GM19467 (cell line): ENCODE results near the gene MRPL49.
"Not testable (repeated sequence)": the region's sequence is repeated elsewhere in the genome, so short reads cannot be mapped to it uniquely, and the experiment has no call there.

Experiments
- ATAC-seq: cut with Tn5 transposase; IDR thresholded peaks from one replicate; pipeline ENCODE4 v1.9.1; 2021; ENCODE audit warnings: mild to moderate bottlenecking, moderate library complexity; ENCODE audit not compliant: unreplicated experiment

The MRPL49 gene

DNA sequence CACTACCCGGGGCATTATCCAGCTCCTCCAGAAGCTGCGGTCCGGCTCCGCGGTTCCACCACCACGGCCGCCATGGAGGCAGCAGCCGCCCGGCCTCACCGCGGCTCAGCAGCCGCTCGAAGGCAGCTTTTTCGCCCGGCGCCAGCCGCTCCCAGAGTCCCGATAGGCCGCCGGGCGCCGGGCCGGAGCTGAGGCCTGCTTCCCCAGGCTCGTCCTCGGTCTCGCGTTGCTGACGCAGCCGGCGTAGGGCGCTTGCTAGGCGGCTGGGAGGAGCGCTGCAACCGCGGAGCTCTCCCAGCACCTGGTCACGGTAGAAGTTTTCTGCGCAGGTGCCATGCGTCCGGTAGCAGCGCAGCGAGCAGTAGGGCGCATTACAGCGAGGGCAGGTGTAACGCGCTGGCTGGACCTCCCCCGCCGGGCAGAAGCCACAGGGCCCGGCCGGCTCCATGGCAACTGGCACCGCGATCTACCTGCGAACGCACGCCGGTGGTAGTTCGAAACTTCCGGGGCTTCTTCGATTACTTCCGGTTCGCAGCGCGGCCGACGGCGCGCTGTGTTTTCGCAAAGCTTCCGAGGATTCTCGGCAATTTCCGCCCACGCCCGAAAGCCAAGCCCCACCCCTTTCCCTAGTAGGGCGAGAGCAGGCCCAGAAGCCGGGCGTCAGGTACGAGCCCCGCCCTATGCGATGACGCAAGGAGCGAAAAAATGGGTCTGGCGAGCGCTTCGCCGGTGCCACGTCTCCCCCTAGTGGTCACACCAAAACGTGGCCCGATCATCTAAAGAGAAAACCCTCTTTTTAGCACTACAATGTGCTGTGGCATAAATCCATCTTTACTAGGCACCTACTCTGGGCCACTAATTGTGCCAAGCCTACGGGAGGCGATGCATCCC, 4.7 kb upstream of the MRPL49 start, which contains the start of gene ZNHIT2:
TSS of gene ZNHIT2 (minus strand) at position 496 of the 891 bp plus-strand sequence. CDS start at position 448, 48 bp downstream.
- peak; percentile 49 for ATAC-seq

DNA sequence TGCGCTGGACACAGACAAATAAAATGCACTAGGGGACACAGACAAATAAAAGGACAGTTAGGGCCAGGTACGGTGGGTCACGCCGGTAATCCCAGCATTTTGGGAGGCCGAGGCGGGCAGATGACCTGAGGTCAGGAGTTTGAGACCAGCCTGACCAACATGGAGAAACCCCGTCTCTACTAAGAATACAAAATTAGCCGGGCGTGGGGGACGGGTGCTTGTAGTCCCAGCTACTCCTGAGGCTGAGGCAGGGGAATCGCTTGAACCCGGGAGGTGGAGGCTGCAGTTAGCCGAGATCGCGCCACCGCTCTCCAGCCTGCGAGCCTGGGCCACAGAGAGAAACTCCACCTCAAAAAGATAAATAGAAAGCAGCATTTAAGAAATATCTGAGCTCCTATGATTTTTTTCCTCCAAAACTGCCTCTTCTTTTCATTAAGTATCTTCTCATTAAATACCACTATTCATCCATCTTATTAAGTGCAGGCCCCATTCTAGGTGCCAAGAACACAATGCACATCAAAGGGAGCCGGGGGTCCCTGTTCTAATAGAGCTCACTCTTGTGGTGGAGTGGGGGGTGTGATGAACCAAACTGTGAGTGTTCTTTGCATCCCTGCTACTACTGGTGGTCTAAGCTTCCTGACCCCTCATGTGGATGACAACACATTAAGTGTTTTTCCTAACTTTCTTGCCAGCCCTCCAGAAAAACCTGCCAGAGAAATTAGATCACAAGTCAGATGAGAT, 3.9 kb upstream of the MRPL49 start:
- no peak for ATAC-seq

DNA sequence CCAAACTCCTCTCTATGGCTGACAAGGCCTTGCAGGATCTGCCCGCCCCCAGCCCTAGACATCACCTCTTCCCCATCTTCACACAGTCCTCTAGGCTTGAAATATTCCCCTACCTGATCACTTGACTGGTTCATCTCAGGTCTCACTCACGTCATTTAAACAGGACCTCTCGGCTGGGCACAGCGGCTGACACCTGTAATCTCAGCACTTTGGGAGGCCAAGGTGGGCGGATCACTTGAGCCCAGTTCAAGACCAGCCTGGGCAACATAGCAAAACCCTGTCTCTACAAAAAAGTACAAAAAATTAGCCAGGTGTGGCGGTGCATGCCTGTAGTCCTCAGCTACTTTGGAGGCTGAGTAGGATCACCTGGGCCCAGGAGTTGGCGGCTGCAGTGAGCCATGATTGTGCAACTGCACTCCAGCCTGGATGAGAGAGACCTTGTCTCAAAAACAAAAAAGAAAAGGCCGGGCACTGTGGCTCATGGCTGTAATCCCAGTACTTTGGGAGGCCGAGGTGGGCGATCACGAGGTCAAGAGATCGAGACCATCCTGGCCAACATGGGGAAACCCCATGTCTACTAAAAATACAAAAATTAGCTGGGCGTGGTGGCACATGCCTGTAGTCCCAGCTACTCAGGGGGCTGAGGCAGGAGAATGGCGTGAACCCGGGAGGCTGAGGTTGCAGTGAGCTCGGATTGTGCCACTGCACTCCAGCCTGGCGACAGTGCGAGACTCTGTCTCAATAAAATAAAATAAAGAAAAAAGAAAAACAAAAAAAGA, 3.0 kb upstream of the MRPL49 start:
- ATAC-seq = not testable (repeated sequence)

DNA sequence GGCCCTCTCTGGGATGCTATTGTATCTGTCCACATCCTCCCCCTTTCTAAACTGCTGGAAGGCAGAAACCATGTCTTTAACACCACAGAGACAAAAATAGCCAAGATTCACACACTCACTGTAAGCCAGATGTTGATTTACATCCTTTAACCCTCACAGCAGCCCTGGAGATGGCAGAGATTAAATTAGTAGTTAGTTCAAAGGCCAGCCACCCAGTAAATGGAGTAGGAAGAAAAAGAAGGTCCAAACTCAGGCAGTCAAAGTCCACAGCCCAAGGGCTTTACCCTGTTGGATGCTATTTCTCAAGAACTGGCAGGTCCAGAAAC, 2.5 kb upstream of the MRPL49 start:
- no peak for ATAC-seq

DNA sequence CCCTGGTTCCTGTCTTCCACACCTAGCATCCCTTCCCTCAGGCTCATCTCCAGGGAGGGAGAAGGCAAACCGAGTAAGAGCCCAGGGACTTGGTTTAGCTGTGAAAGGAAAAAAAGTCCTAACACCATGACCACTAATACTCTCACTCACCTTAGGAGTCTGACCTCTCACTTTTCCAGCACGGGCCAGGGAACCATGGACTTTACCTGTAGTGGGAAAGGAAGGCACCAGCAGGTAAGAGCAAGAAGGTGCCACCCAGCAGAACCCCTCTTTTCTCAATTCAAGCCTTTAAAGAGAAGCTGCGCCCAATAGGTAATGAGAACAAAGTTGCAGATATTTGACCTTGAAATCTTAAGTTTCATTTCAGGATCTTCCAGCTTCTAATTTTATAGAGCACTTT, 1.3 kb upstream of the MRPL49 start:
- no peak for ATAC-seq

DNA sequence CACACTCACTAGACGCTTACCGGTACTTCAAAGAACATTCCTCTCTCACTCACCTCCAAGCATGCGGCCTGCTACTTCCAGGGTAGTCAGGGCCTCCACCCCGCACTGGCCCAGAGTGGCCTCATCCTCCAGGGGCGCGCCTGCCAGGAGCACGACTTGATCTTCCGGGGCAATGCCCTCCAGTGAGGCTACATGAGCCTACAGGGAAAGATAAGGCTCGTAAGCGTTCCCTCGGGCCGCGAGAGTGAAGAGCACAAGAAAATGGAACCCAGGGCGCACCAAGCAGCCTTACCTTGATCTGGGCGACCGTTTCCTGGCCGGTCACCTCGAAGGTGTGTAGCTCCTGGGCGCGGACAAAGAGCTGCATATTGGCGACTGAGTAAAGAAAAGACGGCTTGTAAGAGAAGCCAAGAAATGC, 665 bp upstream of the MRPL49 start:
- ATAC-seq = no peak

DNA sequence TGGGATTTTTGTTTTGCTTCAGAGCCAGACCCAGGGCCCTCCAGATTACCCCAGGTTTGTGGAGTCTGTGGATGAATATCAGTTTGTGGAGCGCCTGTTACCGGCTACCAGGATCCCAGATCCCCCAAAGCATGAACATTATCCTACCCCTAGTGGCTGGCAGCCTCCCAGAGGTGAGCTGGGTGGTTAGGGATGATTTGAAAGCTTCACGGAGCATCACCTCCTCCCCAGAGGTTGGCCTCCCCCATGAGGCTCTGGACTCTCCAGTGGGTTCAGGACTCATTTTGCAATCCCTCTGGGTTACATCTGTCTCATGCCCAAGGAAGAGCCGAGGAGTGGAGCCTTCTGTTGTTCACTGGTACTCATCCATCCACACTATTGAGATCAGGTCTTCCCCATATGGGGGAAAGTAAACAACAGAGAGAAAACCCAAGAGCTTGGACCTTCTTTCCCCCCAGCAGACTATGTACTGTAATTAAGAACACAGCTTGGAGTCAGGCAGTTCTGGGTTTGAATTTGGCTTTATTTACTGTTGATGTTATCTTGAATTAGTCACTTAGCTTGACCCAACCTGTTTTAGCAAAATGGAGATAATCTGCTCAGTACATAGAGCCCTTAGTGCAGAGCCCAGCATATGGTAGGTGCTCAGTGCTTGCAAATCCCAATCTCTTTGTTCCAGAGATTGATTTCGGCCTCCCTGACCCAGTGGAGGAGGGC, 2.5 kb downstream of the MRPL49 start:
- ATAC-seq = no peak

DNA sequence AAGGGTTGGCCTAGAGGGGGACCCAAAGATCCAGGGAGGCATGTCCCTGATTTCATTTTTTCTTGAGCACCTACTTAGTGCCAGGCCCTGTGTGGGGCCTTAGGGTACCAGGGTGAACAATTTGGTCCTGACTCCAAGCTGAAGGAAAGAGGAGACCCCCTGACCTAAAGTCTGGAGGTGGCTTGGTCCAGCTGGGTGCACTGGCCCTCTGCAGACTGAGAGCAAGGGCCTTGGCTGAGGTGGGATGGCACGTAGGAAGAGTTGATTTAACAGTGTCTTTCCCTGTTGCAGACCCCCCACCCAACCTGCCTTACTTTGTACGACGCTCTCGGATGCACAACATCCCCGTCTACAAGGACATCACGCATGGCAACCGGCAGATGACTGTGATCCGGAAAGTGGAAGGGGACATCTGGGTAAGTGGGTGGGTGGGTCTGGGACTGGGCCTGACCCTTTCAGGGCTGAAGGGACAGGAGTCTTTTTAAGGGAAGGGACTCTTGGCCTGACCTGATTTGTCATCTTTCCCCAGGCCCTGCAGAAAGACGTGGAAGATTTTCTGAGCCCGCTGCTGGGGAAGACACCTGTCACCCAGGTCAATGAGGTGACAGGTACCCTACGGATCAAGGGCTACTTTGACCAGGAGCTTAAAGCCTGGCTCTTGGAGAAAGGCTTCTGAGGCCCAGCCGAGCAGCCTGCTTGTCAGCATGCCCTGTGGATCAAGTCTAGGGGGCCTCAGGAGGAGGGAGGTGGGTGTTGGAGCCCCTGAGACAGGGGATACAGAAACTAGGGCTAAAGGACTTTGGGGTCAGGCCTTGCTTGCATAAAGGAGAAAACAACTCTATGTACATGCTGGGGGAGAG, 3.3 kb downstream of the MRPL49 start:
- no peak for ATAC-seq

DNA sequence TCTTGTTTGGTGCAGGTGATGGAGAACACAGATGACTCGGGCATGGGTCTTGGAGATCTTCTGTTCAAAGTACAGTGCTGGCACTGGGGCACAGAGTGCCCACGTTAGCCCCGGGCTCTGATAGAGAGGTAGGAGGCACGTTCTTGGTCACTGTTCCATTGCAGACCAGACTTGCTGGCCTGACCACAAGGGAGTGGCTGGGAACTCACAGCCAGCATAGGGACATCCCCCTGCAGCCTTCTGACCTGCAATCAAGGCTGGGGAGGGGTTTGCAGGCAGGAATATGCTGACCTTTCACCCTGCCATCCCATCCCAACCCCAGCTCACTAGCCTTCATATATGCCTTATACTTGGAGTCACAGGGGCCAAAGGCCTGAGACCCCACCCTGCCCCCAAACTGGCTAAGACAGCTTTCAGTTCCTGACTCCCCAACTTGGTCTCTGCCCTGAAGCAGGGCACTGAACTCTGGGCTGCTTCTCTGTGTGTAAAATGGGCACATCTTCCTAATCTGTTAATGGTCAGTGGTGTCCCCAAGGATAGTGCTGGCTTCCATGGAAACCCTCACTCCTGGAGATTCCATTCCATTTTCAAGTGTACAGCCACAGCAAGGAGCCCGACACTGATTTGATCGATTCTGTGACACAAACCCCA, 4.6 kb downstream of the MRPL49 start:
- ATAC-seq = no peak

DNA sequence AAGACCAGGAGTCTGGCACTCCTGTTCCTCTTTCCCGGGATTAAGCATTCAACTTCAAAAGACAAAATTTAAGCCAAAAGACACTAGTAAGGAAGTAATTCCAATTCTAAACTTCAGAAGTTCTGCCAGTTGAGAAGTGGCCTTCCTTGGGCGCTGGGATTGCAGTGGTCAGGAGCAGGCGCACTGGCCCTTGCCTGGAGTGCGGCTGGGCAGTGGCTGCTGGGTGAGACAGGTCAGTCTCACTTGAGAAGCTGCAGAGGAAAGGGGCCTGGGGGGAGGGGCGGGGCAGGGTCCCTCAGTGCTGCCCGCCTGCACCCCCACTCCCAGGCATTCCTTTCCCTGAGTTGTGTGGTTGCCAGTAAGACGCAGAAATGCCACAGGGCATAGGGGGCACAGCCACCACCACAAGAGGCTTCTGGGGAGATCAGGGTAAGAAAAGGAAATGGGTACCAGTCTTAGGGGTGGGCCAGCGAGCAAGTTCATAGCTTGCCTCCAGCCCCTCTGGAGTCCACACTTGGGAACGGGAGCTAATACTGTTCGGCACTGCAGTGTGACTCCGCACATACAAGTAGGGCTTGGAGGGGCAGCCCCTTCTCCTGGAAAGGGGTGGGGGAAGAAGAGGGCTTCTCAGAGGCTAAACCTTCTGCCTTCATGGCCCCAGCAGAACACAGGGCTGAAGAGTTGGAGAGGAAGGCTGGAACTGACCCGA, 5.5 kb downstream of the MRPL49 start:
- ATAC-seq = no peak

DNA sequence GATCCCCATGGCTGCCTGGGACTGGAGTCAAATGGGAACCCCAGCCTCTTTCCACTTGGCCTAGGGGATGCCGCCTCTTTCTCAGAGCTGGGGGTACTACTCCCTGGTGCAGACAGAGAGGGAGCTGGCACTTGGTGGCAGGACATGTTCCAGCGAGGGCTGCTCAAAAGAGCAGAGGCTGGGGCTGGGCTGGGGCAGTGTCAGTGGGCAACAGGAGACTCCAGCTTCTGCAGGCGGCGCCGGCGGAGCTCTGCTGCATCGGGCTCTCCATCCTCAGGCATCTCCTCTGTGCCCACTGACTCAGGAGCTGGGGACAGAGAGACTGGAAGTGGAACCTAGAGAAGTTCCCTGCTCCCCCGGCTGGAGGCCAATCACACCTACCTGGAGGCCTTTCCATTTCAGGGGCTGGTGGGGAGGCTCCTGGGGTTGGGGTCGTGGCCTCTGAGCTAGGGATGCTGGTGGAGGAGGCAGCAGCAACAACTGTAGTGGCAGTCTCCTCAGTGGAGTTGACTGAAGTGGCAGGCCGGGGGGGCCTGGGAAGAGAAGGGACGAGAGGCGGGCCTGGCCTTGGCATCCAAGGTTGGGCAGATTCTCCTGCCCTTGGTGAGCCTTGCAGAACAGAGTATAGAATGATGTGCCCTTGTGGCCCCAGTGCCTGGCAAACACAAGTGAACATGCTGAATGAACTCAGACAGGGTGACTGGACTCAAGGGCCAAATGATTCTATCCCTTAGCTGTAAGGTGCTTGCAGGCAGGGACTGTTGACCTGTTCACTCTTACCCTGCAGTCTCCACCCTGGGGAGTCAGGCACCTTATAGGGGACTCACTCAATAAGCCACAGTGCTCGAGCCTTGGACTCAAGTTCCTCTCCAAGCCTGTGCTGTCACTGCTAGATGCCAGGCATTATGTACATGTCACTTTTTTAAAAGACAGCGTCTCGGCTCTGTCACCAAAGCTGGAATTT, 6.3 kb downstream of the MRPL49 start:
- no peak for ATAC-seq

DNA sequence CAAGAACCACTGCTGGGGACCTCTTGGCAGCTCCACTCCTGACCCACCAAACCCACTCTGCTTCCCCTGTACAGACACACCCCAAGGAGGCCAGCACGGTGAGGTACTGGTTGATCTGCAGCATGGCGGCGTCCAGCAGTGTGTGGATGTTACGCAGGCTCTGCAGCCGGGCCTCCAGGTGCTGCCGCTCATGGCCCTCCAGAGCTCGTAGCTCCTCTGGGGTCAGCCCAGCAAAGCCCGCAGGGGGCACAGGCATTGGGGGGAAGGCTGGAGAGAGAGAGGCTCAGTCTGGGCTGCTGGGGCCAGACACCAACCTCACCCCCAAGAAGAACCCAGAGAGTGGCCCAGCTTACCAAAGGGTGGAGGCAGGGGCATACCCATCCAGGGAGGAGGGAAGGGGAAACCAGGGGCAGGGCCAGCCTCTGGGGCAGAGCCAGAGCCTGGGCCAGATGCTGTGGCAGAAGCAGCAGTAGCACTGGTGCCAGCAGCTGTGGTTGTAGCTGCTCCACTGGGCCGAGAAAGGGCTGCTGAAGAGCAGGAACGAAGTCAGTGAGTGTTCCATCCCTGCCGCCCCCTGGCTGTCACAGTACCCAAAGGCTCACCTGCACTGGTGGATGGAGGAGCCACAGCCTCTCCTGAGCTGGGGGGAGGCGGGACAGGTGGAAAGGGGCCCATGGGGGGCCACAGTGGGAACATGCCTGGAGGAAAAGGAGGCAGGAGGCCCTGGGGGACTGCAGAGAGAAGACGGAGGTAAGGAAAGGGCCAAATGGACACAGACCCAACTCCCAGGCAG, 7.7 kb downstream of the MRPL49 start:
- ATAC-seq = no peak

DNA sequence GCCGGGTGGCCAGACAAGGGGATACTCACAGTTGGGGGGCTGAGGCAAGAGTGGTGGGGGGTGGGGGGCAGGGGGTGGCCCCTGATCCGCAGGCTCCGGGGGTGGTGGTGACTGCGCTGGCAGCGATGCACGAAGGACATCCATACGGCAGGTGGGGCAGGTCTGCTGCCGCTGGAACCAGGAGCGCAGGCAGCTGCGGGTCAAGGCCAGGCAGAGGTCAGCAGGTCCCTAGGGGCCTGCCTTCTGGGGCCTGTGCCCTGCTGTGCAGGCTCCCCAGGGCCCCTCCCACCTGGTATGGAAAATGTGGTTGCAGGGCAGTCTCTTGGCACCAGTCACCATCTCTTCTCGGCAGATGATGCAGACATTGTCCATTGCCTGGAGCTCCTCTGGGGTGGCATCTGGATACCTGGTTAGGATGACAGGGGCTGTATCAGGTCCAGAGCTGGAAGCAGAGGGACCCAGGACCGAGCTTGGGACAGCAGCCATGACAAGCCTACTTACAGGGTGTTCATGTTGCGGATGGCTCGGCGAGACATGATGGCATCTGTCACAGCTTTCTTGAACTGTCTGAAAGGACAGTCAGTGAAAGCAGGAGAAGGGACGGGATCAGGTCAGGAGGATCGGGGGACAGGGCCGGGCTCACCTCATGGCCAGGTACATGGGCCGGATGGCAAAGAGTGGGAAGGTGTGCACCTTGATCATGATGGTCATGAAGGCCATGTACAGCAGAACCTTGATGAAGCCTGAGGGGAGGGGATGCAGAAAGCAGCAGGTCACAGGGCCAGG, 8.7 kb downstream of the MRPL49 start:
- ATAC-seq = no peak

DNA sequence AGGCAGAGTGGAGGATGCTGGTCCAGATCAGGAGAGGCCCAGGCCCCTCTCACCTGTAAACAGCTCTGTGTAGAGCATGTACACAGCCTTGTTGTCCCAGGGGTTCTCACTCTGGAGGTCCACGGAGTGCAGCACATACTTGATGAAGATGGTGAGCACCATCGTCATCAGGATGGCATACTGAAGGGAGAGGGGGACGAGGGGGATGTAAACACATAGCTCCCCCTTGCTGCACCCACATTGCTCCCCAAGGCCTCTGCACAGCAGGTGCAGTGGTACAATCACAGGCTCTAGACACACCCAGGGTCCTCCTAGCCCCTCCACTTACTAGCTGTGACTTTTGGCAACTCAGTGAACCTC, 9.3 kb downstream of the MRPL49 start:
- no peak for ATAC-seq

DNA sequence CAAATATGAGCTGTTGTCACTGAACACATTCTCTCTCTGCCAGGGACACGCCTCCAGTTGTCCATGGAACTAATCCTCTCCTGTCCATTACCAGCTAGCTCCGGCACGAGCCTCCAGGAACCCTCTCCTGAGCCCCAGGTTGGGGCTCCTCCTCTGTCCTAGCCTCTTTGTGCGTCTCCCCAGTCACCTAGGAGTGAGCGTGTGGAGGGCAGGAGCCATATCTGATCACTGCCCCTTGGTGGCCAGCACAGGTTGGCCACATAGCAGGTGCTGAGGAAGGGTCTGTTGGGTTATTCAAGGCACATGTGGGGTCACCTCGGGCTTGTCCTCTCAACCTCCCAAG, 9.7 kb downstream of the MRPL49 start:
- no peak for ATAC-seq
